GM23248 (cell line): ENCODE measurements around the gene B3GALT5.

Source experiments
- EZH2 ChIP-seq: fragments of 200-600 bp; sonication (generic); IDR thresholded peaks from 2 replicates; pipeline ENCODE4 v1.6.1; 2018; ENCODE audit warnings: antibody characterized with exemption, mild to moderate bottlenecking; ENCODE audit not compliant: insufficient read depth, poor library complexity, severe bottlenecking
- EZH2phosphoT487 ChIP-seq: fragments of 200-600 bp; sonication (generic); IDR thresholded peaks from 2 replicates; pipeline ENCODE4 v1.6.1; 2018; ENCODE audit warnings: antibody characterized with exemption, moderate library complexity, mild to moderate bottlenecking, low read depth; ENCODE audit not compliant: insufficient read depth

- TF ChIP-seq EZH2phosphoT487 (no peak), EZH2 (no peak)
Measured at GRCh38 chr21:39648879-39649278, 36.1 kb downstream of the B3GALT5 start.
